ENCODE data around the gene MEGF8.

DNA sequence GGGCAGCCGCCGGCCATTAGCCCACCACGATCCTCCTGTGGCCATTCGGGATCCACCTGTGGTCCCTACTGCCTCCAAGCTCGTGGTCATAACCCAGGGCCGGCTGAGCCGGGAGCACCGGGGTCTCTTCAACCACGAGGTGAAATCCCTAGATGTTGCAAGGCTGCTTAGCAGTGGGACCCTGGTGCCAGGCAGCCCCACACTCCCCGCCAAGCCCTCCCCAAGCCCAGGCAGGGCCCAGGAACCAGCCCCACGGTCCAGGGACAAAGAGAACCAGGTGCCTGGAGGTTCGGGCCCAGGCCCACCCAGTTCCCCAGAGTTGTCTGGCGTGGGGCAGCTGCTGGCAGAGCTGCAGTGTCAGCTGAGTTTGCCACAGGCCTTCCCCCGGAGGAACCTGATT is 15.7 kb upstream of the MEGF8 start:
- TF ChIP-seq POLR2AphosphoS5 (IDR thresholded peaks at IDR 0.05; ENCODE audit: low read depth, low read length) (no peak), TAF1 (IDR thresholded peaks at IDR 0.05; ENCODE audit: borderline replicate concordance, insufficient read depth, low read length) (no peak), SIN3A (IDR thresholded peaks at IDR 0.05; ENCODE audit: borderline replicate concordance, insufficient read depth, low read length) (no peak)
- TF ChIP-seq, protein P1, sequence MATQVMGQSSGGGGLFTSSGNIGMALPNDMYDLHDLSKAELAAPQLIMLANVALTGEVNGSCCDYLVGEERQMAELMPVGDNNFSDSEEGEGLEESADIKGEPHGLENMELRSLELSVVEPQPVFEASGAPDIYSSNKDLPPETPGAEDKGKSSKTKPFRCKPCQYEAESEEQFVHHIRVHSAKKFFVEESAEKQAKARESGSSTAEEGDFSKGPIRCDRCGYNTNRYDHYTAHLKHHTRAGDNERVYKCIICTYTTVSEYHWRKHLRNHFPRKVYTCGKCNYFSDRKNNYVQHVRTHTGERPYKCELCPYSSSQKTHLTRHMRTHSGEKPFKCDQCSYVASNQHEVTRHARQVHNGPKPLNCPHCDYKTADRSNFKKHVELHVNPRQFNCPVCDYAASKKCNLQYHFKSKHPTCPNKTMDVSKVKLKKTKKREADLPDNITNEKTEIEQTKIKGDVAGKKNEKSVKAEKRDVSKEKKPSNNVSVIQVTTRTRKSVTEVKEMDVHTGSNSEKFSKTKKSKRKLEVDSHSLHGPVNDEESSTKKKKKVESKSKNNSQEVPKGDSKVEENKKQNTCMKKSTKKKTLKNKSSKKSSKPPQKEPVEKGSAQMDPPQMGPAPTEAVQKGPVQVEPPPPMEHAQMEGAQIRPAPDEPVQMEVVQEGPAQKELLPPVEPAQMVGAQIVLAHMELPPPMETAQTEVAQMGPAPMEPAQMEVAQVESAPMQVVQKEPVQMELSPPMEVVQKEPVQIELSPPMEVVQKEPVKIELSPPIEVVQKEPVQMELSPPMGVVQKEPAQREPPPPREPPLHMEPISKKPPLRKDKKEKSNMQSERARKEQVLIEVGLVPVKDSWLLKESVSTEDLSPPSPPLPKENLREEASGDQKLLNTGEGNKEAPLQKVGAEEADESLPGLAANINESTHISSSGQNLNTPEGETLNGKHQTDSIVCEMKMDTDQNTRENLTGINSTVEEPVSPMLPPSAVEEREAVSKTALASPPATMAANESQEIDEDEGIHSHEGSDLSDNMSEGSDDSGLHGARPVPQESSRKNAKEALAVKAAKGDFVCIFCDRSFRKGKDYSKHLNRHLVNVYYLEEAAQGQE (IDR thresholded peaks at IDR 0.05; ENCODE audit: insufficient read depth in 1 of 2, low read depth in 2 of 2, low read length in 2 of 2) = no peak

Measured in PFSK-1 (cell line).